Right lobe of liver (tissue), 4 donors: ENCODE results near the gene ALOX5.
"Not testable (repeated sequence)": the region's sequence is repeated elsewhere in the genome, so short reads cannot be mapped to it uniquely, and the experiment has no call there.

Experiments
- CTCF ChIP-seq, 4 donors: fragments of 200-600 bp in 3 of 4; fragments of 450-650 bp in 1 of 4; IDR thresholded peaks; one replicate each; pipeline versions ENCODE4 v1.5.1 to v1.8.0; 2016 to 2022; ENCODE audit warnings: antibody characterized with exemption in 4 of 4, mild to moderate bottlenecking in 2 of 4
- POLR2A ChIP-seq: fragments of 450-650 bp; IDR thresholded peaks from one replicate; pipeline ENCODE4 v1.6.1; 2017; ENCODE audit warnings: antibody characterized with exemption, mild to moderate bottlenecking
- donor health status: DM: no; HTN: no; CAD: no.
- donor health status: DM: no; HTN: no; CAD: no.
- donor health status: DM: no; HTN: yes; CAD: no.

- TF ChIP-seq CTCF (IDR thresholded peaks at IDR 0.05); POLR2A: not testable (repeated sequence)
These were observed 42.2 kb upstream of the ALOX5 start for GRCh38 chr10:45331824-45332223.
